Measurements from ENCODE around the gene TMEM209.

DNA sequence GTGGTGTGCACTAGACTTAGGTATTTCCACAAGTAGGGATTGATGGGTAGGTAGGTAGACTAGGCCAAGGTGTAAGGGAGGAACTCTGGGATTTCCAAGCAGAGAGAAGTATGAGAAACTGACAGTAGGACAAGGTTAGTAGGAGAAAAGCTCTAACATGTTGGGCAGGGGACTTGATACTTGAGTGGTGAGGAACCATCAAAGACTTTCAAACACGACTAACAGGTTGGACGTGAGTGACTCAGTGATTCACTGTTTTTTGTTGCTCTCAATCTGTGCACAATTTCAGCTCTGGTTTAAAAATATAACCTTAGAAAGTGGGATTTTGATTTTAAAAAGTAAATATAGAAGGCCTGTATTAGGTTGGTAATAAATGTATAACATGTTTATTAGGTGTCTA, 90.4 kb downstream of the TMEM209 start:
- no peak for TF ChIP-seq EZH2 (IDR thresholded peaks at IDR 0.05; ENCODE audit: borderline replicate concordance, low read depth, low read length, poor library complexity, severe bottlenecking)
- TF ChIP-seq, protein P1, sequence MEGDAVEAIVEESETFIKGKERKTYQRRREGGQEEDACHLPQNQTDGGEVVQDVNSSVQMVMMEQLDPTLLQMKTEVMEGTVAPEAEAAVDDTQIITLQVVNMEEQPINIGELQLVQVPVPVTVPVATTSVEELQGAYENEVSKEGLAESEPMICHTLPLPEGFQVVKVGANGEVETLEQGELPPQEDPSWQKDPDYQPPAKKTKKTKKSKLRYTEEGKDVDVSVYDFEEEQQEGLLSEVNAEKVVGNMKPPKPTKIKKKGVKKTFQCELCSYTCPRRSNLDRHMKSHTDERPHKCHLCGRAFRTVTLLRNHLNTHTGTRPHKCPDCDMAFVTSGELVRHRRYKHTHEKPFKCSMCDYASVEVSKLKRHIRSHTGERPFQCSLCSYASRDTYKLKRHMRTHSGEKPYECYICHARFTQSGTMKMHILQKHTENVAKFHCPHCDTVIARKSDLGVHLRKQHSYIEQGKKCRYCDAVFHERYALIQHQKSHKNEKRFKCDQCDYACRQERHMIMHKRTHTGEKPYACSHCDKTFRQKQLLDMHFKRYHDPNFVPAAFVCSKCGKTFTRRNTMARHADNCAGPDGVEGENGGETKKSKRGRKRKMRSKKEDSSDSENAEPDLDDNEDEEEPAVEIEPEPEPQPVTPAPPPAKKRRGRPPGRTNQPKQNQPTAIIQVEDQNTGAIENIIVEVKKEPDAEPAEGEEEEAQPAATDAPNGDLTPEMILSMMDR (conservative IDR thresholded peaks at IDR 0.05; ENCODE audit: low read depth, low read length) = no peak
